KBM-7 (cell line): ENCODE data around the gene SH2D1B.
"Not testable (repeated sequence)": the region's sequence is repeated elsewhere in the genome, so short reads cannot be mapped to it uniquely, and the experiment has no call there.

Experiments
- DNase-seq: peaks from one replicate; pipeline ENCODE4 v3.0.0-alpha.2; 2015
- in situ Hi-C: fragments of 300-500 bp; cut with MboI; formaldehyde crosslinking; loops from 2 replicates; pipeline ENCODE4 v1.14.3; 2020; ENCODE audit warnings: low sequenced_read_pairs, low pct_unique_long_range_greater_than_20kb, mixed read lengths

Gene SH2D1B

DNA sequence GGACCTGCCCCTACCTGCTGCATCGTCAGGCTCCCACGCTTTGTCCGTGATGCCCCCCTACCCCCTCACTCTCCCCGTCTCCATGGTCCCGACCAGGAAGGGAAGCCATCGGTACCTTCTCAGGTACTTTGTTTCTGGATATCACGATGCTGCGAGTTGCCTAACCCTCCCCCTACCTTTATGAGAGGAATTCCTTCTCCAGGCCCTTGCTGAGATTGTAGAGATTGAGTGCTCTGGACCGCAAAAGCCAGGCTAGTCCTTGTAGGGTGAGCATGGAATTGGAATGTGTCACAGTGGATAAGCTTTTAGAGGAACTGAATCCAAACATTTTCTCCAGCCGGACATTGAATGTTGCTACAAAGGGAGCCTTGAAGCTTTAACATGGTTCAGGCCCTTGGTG is 44.2 kb downstream of the SH2D1B start:
- in situ Hi-C loops, result no loop called here
- DNase-seq, result no peak

DNA sequence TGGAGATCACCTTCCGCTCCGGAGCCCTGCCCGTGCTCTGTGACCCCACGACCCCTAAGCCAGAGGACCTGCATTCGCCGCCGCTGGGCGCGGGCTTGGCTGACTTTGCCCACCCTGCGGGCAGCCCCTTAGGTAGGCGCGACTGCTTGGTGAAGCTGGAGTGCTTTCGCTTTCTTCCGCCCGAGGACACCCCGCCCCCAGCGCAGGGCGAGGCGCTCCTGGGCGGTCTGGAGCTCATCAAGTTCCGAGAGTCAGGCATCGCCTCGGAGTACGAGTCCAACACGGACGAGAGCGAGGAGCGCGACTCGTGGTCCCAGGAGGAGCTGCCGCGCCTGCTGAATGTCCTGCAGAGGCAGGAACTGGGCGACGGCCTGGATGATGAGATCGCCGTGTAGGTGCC is 44.9 kb downstream of the SH2D1B start:
- in situ Hi-C loops, result no loop called here
- DNase-seq, result no peak

DNA sequence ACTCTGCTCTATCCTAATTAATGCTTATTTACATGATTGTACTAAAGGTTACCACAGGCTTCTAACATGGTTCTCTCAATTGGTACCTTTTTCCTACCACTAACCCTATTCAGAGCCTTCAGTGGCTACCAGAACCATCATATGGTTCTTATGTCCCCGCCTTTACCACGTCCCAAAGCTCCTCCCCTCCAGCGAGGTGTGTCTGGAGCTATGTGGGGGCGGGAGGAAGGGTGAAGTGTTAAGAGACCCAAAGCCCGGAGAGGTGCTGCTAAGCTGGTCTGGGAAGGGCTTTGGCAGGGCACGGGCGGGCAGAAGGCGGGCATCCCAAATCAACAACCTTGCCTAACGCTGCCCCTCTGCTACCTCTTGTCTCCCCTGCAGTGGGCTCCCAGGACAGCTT is 45.3 kb downstream of the SH2D1B start:
- no peak for DNase-seq
- in situ Hi-C loops, result no loop called here

DNA sequence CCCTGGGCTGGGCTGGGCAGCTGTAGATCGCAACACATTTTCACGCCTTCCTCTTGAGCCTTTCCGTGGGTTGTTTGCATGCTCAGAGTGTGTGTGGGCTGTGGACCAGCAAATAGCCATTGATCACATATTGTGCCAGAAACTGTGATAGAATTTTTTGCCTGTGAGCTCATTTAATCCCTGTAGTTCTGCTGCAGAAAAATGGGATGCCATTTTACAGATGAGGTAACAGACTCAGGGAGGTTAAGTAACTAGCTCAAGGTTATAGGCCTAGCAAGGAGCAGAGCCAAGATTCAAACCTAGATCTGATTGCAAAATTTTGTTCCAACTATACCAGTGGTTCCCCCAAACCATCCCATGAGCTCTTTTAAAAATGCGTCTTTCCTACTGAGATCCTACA is 45.8 kb downstream of the SH2D1B start:
- no peak for DNase-seq
- in situ Hi-C loops, result no loop called here

DNA sequence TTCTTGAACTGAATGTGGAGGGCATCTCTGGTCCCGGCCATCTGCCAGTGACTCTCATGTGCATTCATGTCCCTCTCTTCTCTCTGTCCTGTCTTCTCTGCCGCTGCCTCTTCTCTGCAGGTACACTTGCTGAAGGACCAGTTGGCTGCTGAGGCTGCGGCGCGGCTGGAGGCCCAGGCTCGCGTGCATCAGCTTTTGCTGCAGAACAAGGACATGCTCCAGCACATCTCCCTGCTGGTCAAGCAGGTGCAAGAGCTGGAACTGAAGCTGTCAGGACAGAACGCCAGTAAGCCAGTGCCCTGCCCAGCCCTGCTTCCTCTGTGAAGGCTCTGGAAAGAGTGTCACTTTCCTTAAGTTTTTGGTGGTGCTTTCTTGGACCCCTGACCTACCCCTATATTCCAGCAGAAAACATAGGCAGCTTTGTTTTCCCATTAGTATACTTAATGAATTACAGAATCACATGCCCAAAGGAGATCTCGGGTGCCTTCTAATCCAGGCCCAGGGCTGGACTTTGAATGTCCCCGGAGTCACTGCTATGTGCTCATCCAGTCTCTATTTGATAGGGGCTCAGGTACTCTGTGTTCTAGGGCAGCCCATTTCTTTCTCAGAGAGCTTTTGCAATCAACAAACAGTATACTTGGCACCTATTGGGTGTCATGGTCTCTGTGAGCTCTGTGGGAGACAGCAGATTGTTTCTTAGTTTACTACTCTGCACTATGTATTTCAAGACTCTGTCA is 46.5 kb downstream of the SH2D1B start:
- in situ Hi-C loops, result no loop called here
- no peak for DNase-seq

DNA sequence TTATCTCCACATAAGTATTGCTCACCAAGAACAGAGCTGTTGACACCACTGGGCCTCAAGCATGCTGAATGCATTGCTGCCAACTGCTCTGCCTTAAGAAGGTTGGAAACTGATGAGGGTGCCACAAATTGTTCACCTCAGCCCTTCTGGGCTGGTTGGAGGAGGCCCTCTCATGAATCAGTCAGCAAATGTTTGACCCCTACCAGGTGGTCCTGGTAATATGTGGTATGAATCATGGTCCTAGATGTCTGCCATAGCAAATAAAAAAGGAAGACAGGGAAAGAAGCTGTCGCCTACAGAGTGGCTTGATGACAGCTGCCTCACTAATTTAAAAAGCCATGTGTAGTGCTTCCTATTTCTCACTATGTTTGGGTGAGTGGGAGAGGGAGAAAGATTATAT is 47.4 kb downstream of the SH2D1B start:
- in situ Hi-C loops, result no loop called here

DNA sequence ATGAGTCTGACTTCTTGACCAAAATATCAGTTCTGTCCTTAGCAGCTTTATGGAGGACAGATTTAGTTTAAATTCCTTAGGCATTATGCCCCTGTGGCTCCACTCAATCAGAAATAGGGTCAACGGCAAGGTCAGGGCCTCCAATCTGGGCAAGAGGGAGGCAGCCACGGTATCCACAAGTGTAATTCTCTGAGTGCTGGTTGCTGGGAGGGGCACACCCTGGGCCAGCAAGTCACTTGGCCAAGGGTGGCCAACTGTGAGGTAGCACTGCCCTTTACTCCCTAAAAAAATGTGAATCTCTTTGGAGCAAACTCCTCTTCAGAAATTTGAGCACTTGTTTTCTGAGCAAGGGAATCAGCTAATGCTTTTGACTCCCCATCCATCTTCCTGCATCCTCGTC is 48.1 kb downstream of the SH2D1B start:
- no peak for DNase-seq
- in situ Hi-C loops, result no loop called here

More for the DNA sequence above, 47.4 kb downstream of the SH2D1B start:
- DNase-seq, result no peak

DNA sequence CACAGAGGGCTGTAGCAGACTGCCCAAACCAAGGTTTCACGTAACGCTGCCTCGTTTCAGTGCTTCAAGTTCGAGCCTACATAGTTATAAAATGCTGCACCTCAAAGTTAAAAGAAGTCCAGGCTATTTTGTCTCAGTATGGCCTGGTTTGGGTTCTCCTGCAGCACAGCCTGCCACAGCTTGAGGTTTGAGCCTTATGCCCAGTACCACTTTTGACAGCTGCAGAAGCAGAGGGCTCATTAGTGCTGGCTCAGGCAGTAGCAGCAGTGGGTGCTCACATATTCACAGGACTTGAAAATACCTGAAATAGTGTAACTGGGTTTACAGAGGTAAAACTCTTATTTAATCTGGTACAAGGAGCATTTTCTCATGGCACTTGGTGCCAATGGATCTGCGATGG is 50.6 kb downstream of the SH2D1B start:
- in situ Hi-C loops, result no loop called here
- no peak for DNase-seq

DNA sequence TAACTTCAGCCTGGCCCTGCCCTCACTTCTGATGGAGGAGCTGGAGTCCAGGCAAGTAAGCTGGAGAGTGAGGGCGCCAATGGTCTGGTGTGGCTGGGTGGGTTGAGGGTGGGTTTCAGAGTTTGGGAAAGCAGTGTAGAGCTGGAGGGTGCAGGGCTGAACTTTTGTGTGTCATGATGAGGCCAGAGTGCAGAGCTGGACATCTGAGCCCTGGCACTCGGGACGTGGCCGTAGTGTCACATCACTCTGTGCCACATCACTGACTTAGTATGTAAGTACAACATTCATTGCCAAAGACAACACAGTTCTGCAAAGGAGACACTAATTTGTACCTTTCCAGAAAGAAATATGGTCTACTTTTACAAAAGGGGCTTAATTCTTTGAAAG is 51.1 kb downstream of the SH2D1B start:
- DNase-seq, result no peak
- in situ Hi-C loops, result no loop called here

DNA sequence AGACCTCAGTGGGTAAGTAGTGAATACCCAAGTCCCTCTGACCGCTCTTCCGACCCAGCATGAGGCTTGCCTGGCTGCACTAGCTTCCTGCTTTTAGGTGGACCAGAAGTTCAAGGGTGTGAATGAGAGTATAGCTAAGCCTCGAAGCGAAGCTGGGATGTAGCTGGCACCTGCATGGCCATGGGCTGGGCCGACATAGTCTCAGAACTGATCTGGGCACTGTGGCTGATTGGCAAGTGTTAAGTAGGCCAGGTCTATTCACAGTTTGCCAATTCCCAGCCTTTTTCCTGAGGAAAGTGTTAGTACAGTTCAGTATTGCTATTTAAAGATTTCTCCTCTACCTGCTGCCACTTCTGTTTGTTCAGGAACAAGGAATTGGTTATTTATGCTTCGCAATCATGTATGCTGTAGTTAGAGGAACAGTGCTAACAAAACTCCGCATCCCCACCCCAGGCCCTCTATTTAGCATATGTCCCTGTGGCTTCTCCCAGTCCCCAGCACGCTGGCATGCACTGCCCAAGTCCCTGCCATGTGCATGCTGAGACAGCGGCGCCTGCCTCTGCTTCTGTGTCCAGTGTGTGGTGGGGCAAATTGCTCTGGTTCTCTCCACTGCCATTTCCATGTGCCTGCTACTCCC is 51.6 kb downstream of the SH2D1B start:
- no peak for DNase-seq
- in situ Hi-C loops, result no loop called here

DNA sequence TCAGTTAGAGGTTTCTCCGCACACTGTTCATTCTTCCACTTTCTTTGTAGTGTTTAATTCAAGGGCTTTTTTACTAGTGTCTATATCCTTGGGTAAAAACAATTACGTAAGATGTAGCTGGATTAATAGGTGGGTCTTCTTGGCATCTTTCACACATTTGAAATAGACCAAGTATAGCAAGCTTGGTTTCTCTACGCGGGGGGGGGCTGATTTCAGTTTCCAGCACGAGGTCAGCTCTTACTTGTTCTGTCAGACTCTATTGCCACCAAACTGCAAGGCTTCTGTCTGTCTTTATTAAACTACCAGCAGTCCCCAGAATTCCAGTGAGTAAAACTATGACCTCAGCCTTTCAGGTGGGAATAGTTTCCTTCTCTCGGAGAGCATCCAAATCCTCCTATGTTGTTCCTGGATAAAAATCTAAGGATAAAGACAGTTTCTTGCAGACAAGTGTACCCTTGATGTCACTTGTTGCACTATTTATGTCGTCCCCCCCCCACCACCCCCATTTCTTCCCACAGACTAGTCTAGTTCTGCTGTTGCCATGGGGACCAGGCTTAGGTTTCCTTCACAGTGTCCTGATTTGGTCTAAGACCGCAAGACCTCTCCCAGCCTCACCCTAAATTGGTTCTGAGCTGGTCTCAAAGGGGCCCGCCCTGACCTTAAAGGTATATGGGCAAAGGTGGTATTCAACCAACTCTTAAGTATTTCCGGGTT is 52.3 kb downstream of the SH2D1B start:
- no peak for DNase-seq
- in situ Hi-C loops, result no loop called here

DNA sequence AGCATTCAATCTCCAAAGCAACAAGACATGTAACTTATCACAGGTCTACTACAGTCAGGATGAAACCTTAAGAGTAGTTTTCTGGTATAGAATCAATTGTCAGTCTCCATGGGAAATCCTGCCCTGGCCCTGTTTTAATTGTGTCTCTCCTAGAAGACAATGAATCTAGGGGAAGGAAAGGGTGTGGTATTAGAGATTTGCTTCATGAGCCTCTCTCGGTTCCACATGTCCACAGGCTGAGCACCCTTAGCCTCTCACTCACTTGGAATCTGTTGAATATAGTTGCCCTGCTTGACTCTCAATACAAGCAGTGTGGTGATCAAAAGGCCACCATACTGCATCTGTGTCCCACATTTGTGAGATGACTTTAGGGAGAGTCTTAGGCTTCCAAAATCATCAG is 53.0 kb downstream of the SH2D1B start:
- in situ Hi-C loops, result no loop called here
- no peak for DNase-seq

DNA sequence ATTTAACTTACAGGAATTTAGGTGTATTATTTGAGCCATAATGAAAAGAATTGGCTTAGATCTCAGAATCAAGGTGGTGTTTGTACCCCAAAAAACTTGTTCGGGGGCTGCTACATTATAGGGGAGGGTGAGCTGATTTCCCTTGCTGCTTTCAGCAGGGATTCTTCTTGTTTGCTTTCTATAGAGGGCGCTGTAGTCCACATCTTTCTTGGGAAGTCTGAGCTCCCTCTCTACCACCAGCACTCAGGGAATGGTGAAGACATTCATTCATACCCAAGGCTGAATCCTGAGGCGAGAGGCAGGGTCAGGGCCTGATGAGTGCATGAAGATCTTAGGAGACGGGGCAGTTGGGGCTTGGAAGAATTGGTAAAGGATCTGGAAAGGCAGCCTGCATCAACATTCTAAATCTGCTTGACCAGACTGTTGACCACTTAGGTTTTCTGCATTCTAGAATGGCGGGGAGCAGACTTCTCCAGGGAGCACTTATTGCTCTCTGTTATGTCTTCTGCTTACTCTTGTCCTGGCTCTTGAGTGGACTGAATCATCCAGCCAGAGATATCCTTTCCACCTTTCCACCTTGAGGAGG is 54.2 kb downstream of the SH2D1B start:
- in situ Hi-C loops, result no loop called here
- peak; percentile 38 for DNase-seq

DNA sequence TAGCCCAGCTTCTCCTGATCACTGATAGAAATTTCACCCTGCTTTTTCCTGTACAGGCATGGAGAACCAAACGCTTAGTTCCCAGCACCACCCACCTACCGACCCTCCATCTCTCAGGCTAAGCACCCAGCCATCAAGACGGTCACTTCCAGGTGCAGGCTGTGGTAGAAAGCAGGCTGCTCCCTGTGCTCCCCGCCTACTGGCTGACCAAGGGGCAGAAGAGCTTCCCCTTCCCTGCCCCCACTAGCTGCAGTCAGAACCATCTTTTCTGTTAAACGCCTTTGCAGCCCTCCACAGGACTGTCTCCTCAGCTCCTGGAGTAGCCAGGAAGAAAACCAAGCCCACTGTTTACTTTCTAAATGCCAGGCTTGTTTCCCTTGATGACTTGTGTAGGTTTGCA is 58.2 kb downstream of the SH2D1B start:
- in situ Hi-C loops, result no loop called here
- DNase-seq, result no peak

DNA sequence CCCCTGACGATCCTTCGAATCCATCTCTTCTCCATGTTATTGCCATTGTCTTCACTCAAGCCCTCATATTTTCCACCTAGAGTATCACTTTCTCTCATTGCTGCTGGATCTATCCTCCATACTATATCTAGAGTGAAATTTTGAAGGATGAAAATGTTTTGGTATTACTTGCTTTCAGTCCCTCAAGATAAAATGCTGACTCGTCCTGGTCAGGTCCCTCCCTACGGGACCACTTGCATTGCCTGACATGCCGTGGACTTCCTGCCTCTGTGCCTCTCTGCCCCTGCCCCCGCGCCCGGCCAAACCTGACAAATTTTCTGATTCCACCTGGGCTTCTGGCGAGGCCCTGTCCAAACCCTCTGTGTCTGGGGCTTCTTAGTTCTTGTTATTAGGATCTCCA is 58.9 kb downstream of the SH2D1B start:
- no peak for DNase-seq
- in situ Hi-C loops, result no loop called here

DNA sequence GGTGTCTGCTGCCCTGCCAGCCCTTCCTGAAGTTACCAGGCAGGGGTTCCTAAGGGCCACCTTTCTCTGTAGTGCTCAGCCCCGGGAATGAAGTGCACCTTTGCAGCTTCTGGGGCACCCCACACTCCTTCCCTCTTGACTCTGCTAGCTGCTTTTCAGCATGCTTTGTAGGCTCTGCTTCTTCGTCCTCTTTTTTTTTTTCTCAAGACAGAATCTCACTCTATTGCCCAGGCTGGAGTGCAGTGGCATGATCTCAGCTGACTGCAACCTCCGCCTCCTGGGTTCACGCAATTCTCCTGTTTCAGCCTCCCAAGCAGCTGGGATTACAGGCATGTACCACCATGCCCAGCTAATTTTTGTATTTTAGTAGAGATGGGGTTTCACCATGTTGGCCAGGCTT is 60.1 kb downstream of the SH2D1B start:
- in situ Hi-C loops, DNase-seq: not testable (repeated sequence)

DNA sequence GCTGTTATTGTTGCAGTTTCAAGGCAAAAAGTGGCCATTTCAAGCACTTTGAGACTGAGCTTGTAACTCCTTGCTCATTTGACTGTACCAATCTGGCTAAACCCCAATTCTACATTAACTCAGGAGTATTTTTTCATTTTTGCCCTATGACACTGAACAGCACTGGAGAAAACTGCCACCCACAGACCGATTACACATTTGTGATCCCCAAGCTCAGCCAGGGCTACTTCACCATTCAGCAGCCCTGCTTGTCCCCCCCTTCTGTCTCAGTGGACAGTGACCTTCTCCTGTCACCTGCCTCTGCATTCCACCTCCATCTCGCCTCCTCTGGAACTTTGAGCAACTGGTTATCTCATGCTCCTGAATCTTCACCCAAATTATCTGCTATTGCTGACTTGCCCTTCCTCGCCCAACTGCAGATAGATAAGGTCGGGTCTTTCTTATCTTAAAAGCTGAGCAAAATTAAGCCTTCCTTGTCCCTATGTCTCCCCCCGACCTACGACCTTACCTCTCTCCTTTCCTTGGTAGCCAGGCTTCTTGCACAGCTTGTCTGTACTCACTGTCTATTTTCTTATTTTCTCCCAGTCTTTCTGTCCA is 60.6 kb downstream of the SH2D1B start:
- in situ Hi-C loops, result no loop called here
- DNase-seq, result no peak

DNA sequence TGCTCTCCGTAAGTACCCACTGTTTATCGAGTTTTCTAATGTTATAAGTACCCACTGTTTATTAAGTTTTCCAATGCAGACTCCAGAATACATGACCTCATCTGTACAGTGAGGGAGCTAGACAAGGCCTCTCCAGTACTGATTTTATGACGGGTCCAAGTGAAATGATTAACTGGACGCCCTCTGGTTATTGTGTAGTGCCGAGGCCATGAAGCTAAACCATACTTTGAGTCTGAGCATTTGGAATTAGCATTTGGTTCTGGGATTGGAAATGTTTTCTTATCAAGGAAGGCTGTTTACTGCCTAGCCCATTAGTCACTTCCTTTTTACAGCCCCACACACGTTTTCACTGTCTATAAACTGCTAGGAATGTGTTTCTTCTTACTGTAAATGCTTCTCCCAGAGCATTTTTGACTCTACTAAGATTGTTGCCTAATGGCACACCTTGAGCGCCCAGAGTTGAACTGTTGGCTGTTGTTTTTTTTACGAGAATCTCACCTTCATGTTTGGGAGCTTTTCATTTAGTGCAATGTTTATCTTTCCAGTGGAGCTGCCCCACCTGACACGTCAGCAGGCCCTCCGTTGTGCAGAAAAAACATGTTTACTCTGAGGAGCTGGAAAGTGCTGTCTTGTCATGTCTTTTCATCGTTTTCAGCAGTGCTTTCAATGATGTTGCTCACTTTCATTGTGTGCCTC is 62.2 kb downstream of the SH2D1B start:
- DNase-seq, result no peak
- in situ Hi-C loops, result no loop called here

DNA sequence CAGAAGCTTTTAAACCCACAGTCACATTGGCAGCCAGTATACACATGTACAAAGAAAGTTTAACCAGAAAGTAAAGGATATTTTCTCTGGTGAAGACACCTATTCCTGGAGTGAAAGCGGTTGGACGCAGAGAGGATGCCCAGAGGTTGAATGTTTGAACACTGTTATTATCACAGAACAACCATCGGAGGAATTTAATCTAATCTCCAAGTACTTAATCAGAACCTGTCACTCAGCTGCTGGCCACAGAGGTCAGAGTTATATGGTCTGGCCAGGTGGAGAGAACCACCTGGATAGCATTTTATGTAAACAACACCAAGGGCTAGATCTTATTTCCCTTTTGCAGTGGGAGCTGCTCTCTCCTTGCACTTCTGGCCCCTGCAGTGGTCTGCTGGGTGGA is 64.7 kb downstream of the SH2D1B start:
- in situ Hi-C loops, result no loop called here
- DNase-seq, result no peak
